Endothelial cell of umbilical vein (primary cell): Measurements from ENCODE around the gene HOXD4. TPM values are rescaled to one million over a fixed set of nuclear protein-coding genes. Genes with fewer than 3 reads are reported as not detected.
A peak's percentile ranks its signal among the peaks of the same experiment; 100 is the strongest.

Experiments
- BruUV-seq: library from RNA; stranded (reverse); fragments of 400-500 nt; replicated peaks from 2 replicates; lab custom pipeline; 2021; lab: Mats Ljungman, UMichigan
- CTCF ChIA-PET: fragments of 300-600, 350-600 bp; sonication (Branson Sonifier 250); formaldehyde crosslinking; loops from one replicate; lab custom pipeline; 2021; ENCODE audit warnings: antibody characterized with exemption, inconsistent platforms; lab: Charles Lee
- POLR2A ChIA-PET: fragments of 300-600, 350-600 bp; sonication (Branson Sonifier 250); formaldehyde crosslinking; loops from one replicate; lab custom pipeline; 2021; ENCODE audit warnings: antibody characterized with exemption, inconsistent platforms; lab: Charles Lee
- DNase-seq: peaks from one replicate; pipeline ENCODE4 v3.0.0-alpha.2; 2011; ENCODE audit warnings: low read depth, low spot score
- FAIRE-seq: peaks from 2 replicates; lab custom pipeline; 2011; peaks lifted over from hg19 to GRCh38; lab: Jason Lieb, UNC
- H2AFZ ChIP-seq: 2 replicates; pipeline ENCODE4 v1.6.0; 2012; ENCODE audit warnings: low read depth, low read length, control low read depth, inconsistent platforms
- H3K27ac ChIP-seq: 2 replicates; pipeline ENCODE4 v1.5.1; 2011; ENCODE audit warnings: low read depth, mild to moderate bottlenecking, control low read depth, low read length, moderate library complexity; ENCODE audit not compliant: insufficient read depth
- H3K27me3 ChIP-seq, 2 experiments: 2 replicates each; pipeline versions ENCODE4 v1.6.0 to v1.6.1; 2011; ENCODE audit warnings: low read length in 2 of 2, mixed read lengths in 1 of 2; ENCODE audit not compliant: control insufficient read depth in 2 of 2, insufficient read depth in 2 of 2
- H3K36me3 ChIP-seq, 2 experiments: 2 replicates in 1 of 2; 3 replicates in 1 of 2; pipeline ENCODE4 v1.5.1; 2011; ENCODE audit warnings: low read length in 2 of 2, mild to moderate bottlenecking in 1 of 2, moderate library complexity in 1 of 2; ENCODE audit not compliant: control insufficient read depth in 2 of 2, insufficient read depth in 2 of 2; ENCODE audit errors: extremely low read depth in 1 of 2
- H3K4me1 ChIP-seq: 3 replicates; pipeline ENCODE4 v1.5.1; 2011; ENCODE audit warnings: mild to moderate bottlenecking, low read length; ENCODE audit not compliant: control insufficient read depth, insufficient read depth; ENCODE audit errors: extremely low read depth
- H3K4me2 ChIP-seq: 2 replicates; pipeline ENCODE4 v1.6.1; 2011; ENCODE audit warnings: low read length, control low read depth, mixed read lengths; ENCODE audit not compliant: insufficient read depth
- H3K4me3 ChIP-seq, 3 experiments: fragments of 200-600 bp in 1 of 3; sonication (generic), shearing (Covaris generic) in 1 of 3; replicated peaks in 1 of 3; 2 replicates each; pipeline ENCODE4 v1.5.1; 2011 to 2016; ENCODE audit warnings: control low read depth in 3 of 3, low read length in 3 of 3, mild to moderate bottlenecking in 2 of 3, inconsistent platforms in 1 of 3, low read depth in 1 of 3, moderate library complexity in 1 of 3; ENCODE audit not compliant: insufficient read depth in 1 of 3
- H3K79me2 ChIP-seq: 2 replicates; pipeline ENCODE4 v1.6.0; 2012; ENCODE audit warnings: low read length, inconsistent platforms; ENCODE audit not compliant: control insufficient read depth, insufficient read depth
- H3K9ac ChIP-seq: replicated peaks from 2 replicates; pipeline ENCODE3; 2011; ENCODE audit warnings: low read length, control low read depth; ENCODE audit not compliant: insufficient read depth; ENCODE audit errors: extremely low read depth
- H3K9me1 ChIP-seq: replicated peaks from 3 replicates; pipeline ENCODE4 v1.6.0; 2011; ENCODE audit warnings: mild to moderate bottlenecking, low read length; ENCODE audit not compliant: control insufficient read depth, insufficient read depth; ENCODE audit errors: extremely low read depth
- H3K9me3 ChIP-seq: replicated peaks from 2 replicates; pipeline ENCODE4 v1.5.1; 2012; ENCODE audit warnings: low read length, inconsistent platforms; ENCODE audit not compliant: control insufficient read depth, insufficient read depth
- H4K20me1 ChIP-seq: replicated peaks from 2 replicates; pipeline ENCODE3; 2011; ENCODE audit warnings: mild to moderate bottlenecking, low read length; ENCODE audit not compliant: control insufficient read depth, insufficient read depth; ENCODE audit errors: extremely low read depth
- CTCF ChIP-seq, 2 donors: IDR thresholded peaks; 1 replicate in 1 of 2; 2 replicates in 1 of 2; pipeline ENCODE4 v1.5.1; 2011; ENCODE audit warnings: low read length in 2 of 2, mild to moderate bottlenecking in 2 of 2, moderate library complexity in 2 of 2, control low read depth in 1 of 2, inconsistent platforms in 1 of 2, low read depth in 1 of 2; ENCODE audit not compliant: insufficient read depth in 1 of 2; ENCODE audit errors: extremely low read depth in 1 of 2
- EZH2 ChIP-seq: IDR thresholded peaks from 2 replicates; pipeline ENCODE4 v1.6.1; 2012; ENCODE audit warnings: borderline replicate concordance, low read depth, mild to moderate bottlenecking, moderate library complexity, low read length, inconsistent platforms; ENCODE audit not compliant: severe bottlenecking
- FOS ChIP-seq: IDR thresholded peaks from 2 replicates; pipeline ENCODE4 v1.6.1; 2011; ENCODE audit warnings: mild to moderate bottlenecking, low read length, moderate library complexity, borderline replicate concordance; ENCODE audit not compliant: insufficient read depth
- GATA2 ChIP-seq: IDR thresholded peaks from 2 replicates; pipeline ENCODE4 v1.7.0; 2011; ENCODE audit warnings: low read depth, mild to moderate bottlenecking, moderate library complexity, mixed read lengths, low read length; ENCODE audit not compliant: insufficient read length, insufficient read depth
- JUN ChIP-seq: IDR thresholded peaks from 2 replicates; pipeline ENCODE4 v1.6.1; 2011; ENCODE audit warnings: borderline replicate concordance, low read depth; ENCODE audit not compliant: insufficient read length, insufficient read depth
- MAX ChIP-seq: IDR thresholded peaks from 2 replicates; pipeline ENCODE4 v1.6.1; 2011; ENCODE audit not compliant: insufficient read depth, insufficient read length
- MYC ChIP-seq: IDR thresholded peaks from one replicate; pipeline ENCODE4 v1.6.1; 2011; ENCODE audit warnings: mild to moderate bottlenecking, low read depth, low read length
- POLR2A ChIP-seq: IDR thresholded peaks from 2 replicates; pipeline ENCODE4 v1.6.1; 2012; ENCODE audit warnings: low read depth, mild to moderate bottlenecking, control low read depth, low read length
- POLR2AphosphoS5 ChIP-seq: IDR thresholded peaks from 2 replicates; pipeline ENCODE4 v1.6.1; 2012; ENCODE audit warnings: low read depth, mild to moderate bottlenecking, control low read depth, low read length, moderate library complexity; ENCODE audit not compliant: insufficient read depth
- dilution Hi-C: fragments of 300-500 bp; cut with MboI; formaldehyde crosslinking; loops from one replicate; pipeline ENCODE4 v1.15.0; 2019; ENCODE audit warnings: low sequenced_read_pairs; ENCODE audit not compliant: extremely low pct_ligation_motif_present
- intact Hi-C: fragments of 100-400 bp; cut with micrococcal nuclease; formaldehyde crosslinking; loops from one replicate; pipeline ENCODE4 v1.10.0; 2022
- polyA plus RNA-seq, 4 experiments: library from polyadenylated mRNA; depleted of rRNA in 3 of 4; stranded (reverse) in 3 of 4; unstranded in 1 of 4; fragments of >200 nt; gene quantifications; 2 replicates each; pipeline versions ENCODE4 v1.2.1 to v1.2.3, GENCODE V29; 2011 to 2012; ENCODE audit warnings: missing spikeins in 1 of 4
- total RNA-seq: library from RNA; stranded (reverse); gene quantifications from 2 replicates; pipeline ENCODE4 v1.2.3, GENCODE V29; 2021

HOXD4 gene
- total and polyA plus RNA-seq, 2 donors (not counting 3 experiments of a cell fraction or from before 2014, with no cell fraction given): 7.6 to 13.7 TPM

GRCh38 chr2:176136374-176137251, 14.7 kb upstream of the HOXD4 start:
- H3K79me2 ChIP-seq: peaks cover 51% of the 10 kb centered on the region
- peak overlapping the region; percentile 73 to 91 (median 86) for H3K4me3 ChIP-seq
- FAIRE-seq (no peak), DNase-seq (peak; percentile 79)
- H3K27ac ChIP-seq: peak overlapping the region; percentile 86
- H2AFZ ChIP-seq: peak overlapping the region; percentile 55
- H3K4me1 ChIP-seq: peaks cover 55% of the 10 kb centered on the region
- H3K36me3 ChIP-seq: no peaks in the 10 kb centered on the region
- intact Hi-C loops (no loop called here), dilution Hi-C loops (loop anchor here (25.0 kb wide), 1 partner anchor 501 kb away; no protein-coding TSS in a partner anchor)
- H3K9me1 ChIP-seq: no peaks in the 10 kb centered on the region
- TF ChIP-seq GATA2 (no peak), POLR2A (peak; percentile 94), EZH2 (no peak), MAX (peak; percentile 64)
- BruUV-seq: no TSS peak
- peak overlapping the region; percentile 99 for H3K4me2 ChIP-seq
- H3K9me3 ChIP-seq: no peaks in the 10 kb centered on the region
- peak overlapping the region; percentile 66 for H3K9ac ChIP-seq
- ChIA-PET POLR2A (interaction anchor here (1.2 kb wide), 1 partner anchor 418 kb away, joined by 3 read pairs; no protein-coding TSS in a partner anchor), CTCF (interaction anchor here (0.7 to 6.9 kb wide), 9 partner anchors 9 to 678 kb away, joined by 3 to 227 read pairs (median 8); no protein-coding TSS in a partner anchor)
- no peaks in the 10 kb centered on the region for H3K27me3 ChIP-seq
- H4K20me1 ChIP-seq: no peaks in the 10 kb centered on the region

GRCh38 chr2:176137252-176137580, 14.1 kb upstream of the HOXD4 start:
- H3K9me3 ChIP-seq: no peaks in the 10 kb centered on the region
- H3K9ac ChIP-seq: peak overlapping the region; percentile 66
- POLR2A ChIA-PET: interaction anchor here (1.2 kb wide), 1 partner anchor 417 kb away, joined by 3 read pairs; no protein-coding TSS in a partner anchor
- peaks cover 56% of the 10 kb centered on the region for H3K79me2 ChIP-seq
- no TSS peak for BruUV-seq
- peak overlapping the region; percentile 99 for H3K4me2 ChIP-seq
- dilution Hi-C loops: loop anchor here (25.0 kb wide), 1 partner anchor 500 kb away; no protein-coding TSS in a partner anchor
- TF ChIP-seq JUN (no peak), POLR2A (no peak), EZH2 (no peak), POLR2AphosphoS5 (no peak), MYC (no peak), MAX (no peak), FOS (no peak), CTCF (IDR thresholded peaks at IDR 0.05; ENCODE audit: extremely low read depth in 1 of 2, insufficient read depth in 1 of 2, low read depth in 1 of 2, low read length in 2 of 2) (no peak)
- H3K4me3 ChIP-seq: peak overlapping the region; percentile 73 to 91 (median 86)
- peaks cover 54% of the 10 kb centered on the region for H3K4me1 ChIP-seq
- H3K27me3 ChIP-seq: no peaks in the 10 kb centered on the region
- no peaks in the 10 kb centered on the region for H3K9me1 ChIP-seq
- H3K36me3 ChIP-seq: no peaks in the 10 kb centered on the region
- H2AFZ ChIP-seq: no peak overlapping the region
- intact Hi-C loops: no loop called here
- FAIRE-seq: no peak
- DNase-seq: no peak
- H4K20me1 ChIP-seq: no peaks in the 10 kb centered on the region
- H3K27ac ChIP-seq: peak overlapping the region; percentile 86
- CTCF ChIA-PET: interaction anchor here (1.8 to 6.9 kb wide), 5 partner anchors 8 to 517 kb away, joined by 8 to 227 read pairs (median 87); partner anchors contain the start of gene HOXD8
